Measurements from ENCODE around the gene RCBTB2. TPM values are rescaled to one million over a fixed set of nuclear protein-coding genes. Genes with fewer than 3 reads are reported as not detected.

Gene RCBTB2
- total and polyA plus RNA-seq, 2 donors (not counting 3 experiments of a cell fraction or from before 2014, with no cell fraction given): 10.7 to 12.6 TPM

DNA sequence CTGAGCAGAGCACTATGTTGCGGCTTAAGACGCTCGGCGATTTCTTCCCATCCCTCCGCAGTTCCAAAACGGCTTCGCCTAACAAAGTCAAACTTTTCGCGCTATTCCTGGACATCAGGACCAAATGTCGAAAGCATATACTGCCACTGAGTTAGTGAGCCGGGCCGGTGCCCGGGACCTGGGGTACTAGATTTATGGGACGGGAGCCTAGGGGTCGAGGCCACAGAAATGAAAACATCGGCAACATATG, 699 bp downstream of the RCBTB2 start:
- Histone ChIP-seq H3K4me1 (ENCODE audit: control insufficient read depth, extremely low read depth, insufficient read depth, low read length) (peaks cover 10% of the 10 kb centered on the region), H3K27me3 (ENCODE audit: control insufficient read depth in 2 of 2, insufficient read depth in 2 of 2, low read length in 2 of 2) (no peaks in the 10 kb centered on the region), H3K27ac (ENCODE audit: insufficient read depth, low read depth, low read length) (peak overlapping the region; percentile 73), H3K9ac (replicated peaks; ENCODE audit: extremely low read depth, insufficient read depth, low read length) (peak overlapping the region; percentile 89), H3K4me2 (ENCODE audit: insufficient read depth, low read length) (peak overlapping the region; percentile 71), H3K4me3 (replicated peaks in 1 of 3; ENCODE audit: insufficient read depth in 1 of 3, low read depth in 1 of 3, low read length in 3 of 3) (peak overlapping the region; percentile 74 to 90 (median 78)), H3K36me3 (ENCODE audit: control insufficient read depth in 2 of 2, extremely low read depth in 1 of 2, insufficient read depth in 2 of 2, low read length in 2 of 2) (no peaks in the 10 kb centered on the region), H3K9me1 (replicated peaks; ENCODE audit: control insufficient read depth, extremely low read depth, insufficient read depth, low read length) (no peaks in the 10 kb centered on the region), H3K79me2 (ENCODE audit: control insufficient read depth, insufficient read depth, low read length) (peaks cover 2% of the 10 kb centered on the region), H4K20me1 (replicated peaks; ENCODE audit: control insufficient read depth, extremely low read depth, insufficient read depth, low read length) (no peaks in the 10 kb centered on the region), H3K9me3 (replicated peaks; ENCODE audit: control insufficient read depth, insufficient read depth, low read length) (no peaks in the 10 kb centered on the region), H2AFZ (ENCODE audit: low read depth, low read length) (peak overlapping the region; percentile 78)
- CTCF ChIA-PET: interaction anchor here (0.7 to 4.3 kb wide), 13 partner anchors 10 to 494 kb away, joined by 3 to 30 read pairs (median 5); partner anchors contain the start of gene NUDT15
- FAIRE-seq: no peak
- intact Hi-C loops (cut with micrococcal nuclease): loop anchor here (1.0 to 2.0 kb wide), 5 partner anchors 37 to 229 kb away; partner anchors contain the start of genes LPAR6 and RB1
- POLR2A ChIA-PET: interaction anchor here (0.6 to 1.6 kb wide), 8 partner anchors 11 to 134 kb away, joined by 3 to 6 read pairs (median 3); no protein-coding TSS in a partner anchor
- TF ChIP-seq POLR2A (IDR thresholded peaks at IDR 0.05; ENCODE audit: low read depth, low read length) (no peak), GATA2 (IDR thresholded peaks at IDR 0.05; ENCODE audit: insufficient read depth, insufficient read length, low read depth, low read length) (no peak), MYC (IDR thresholded peaks at IDR 0.05; ENCODE audit: low read depth, low read length) (no peak), EZH2 (IDR thresholded peaks at IDR 0.05; ENCODE audit: borderline replicate concordance, low read depth, low read length, severe bottlenecking) (no peak), FOS (IDR thresholded peaks at IDR 0.05; ENCODE audit: borderline replicate concordance, insufficient read depth, low read length) (no peak), POLR2AphosphoS5 (IDR thresholded peaks at IDR 0.05; ENCODE audit: insufficient read depth, low read depth, low read length) (no peak), JUN (IDR thresholded peaks at IDR 0.05; ENCODE audit: borderline replicate concordance, insufficient read depth, insufficient read length, low read depth) (no peak)
- TF ChIP-seq, protein P1, sequence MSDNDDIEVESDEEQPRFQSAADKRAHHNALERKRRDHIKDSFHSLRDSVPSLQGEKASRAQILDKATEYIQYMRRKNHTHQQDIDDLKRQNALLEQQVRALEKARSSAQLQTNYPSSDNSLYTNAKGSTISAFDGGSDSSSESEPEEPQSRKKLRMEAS (IDR thresholded peaks at IDR 0.05; ENCODE audit: insufficient read depth, insufficient read length): no peak
- TF ChIP-seq, protein P2, sequence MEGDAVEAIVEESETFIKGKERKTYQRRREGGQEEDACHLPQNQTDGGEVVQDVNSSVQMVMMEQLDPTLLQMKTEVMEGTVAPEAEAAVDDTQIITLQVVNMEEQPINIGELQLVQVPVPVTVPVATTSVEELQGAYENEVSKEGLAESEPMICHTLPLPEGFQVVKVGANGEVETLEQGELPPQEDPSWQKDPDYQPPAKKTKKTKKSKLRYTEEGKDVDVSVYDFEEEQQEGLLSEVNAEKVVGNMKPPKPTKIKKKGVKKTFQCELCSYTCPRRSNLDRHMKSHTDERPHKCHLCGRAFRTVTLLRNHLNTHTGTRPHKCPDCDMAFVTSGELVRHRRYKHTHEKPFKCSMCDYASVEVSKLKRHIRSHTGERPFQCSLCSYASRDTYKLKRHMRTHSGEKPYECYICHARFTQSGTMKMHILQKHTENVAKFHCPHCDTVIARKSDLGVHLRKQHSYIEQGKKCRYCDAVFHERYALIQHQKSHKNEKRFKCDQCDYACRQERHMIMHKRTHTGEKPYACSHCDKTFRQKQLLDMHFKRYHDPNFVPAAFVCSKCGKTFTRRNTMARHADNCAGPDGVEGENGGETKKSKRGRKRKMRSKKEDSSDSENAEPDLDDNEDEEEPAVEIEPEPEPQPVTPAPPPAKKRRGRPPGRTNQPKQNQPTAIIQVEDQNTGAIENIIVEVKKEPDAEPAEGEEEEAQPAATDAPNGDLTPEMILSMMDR (IDR thresholded peaks at IDR 0.05; ENCODE audit: extremely low read depth in 1 of 2, insufficient read depth in 1 of 2, low read depth in 1 of 2, low read length in 2 of 2): no peak
- no peak for DNase-seq (ENCODE audit: low read depth, low spot score)
- TSS peak; percentile 53 for BruUV-seq (replicated peaks)
- dilution Hi-C loops (cut with MboI; ENCODE audit: extremely low pct_ligation_motif_present, low sequenced_read_pairs): no loop called here

Data from endothelial cell of umbilical vein (primary cell).